CD4-positive, alpha-beta T cell (primary cell): Measurements from ENCODE around the gene RBM8A. TPM values are rescaled to one million over a fixed set of nuclear protein-coding genes. Genes with fewer than 3 reads are reported as not detected.
A peak's percentile ranks its signal among the peaks of the same experiment; 100 is the strongest.

ENCODE experiments used
- ATAC-seq: fragments of 200-7000 bp; cut with Tn5 transposase; one replicate; pipeline ENCODE4 v1.10.0; 2022; ENCODE audit warnings: mild to moderate bottlenecking; ENCODE audit not compliant: poor library complexity
- CTCF ChIA-PET: fragments of 350-600 bp; sonication (Branson Sonifier 250); formaldehyde crosslinking; loops from one replicate; lab custom pipeline; 2021; ENCODE audit warnings: antibody characterized with exemption, inconsistent platforms; lab: Charles Lee
- POLR2A ChIA-PET: fragments of 350-600 bp; sonication (Branson Sonifier 250); formaldehyde crosslinking; loops from one replicate; lab custom pipeline; 2021; ENCODE audit warnings: antibody characterized with exemption, inconsistent platforms; lab: Charles Lee
- DNase-seq, 14 experiments: peaks; one replicate each; pipeline ENCODE4 v3.0.0-alpha.2; 2013 to 2020; ENCODE audit warnings: mixed read lengths in 2 of 14
- H3K27ac ChIP-seq, 2 donors: one replicate each; pipeline versions ENCODE4 v1.5.1 to v1.7.0; 2013; ENCODE audit warnings: low read length in 2 of 2, low read depth in 1 of 2, mild to moderate bottlenecking in 1 of 2
- H3K27me3 ChIP-seq, 2 experiments: 1 replicate in 1 of 2; 2 replicates in 1 of 2; pipeline versions ENCODE4 v1.6.1 to v1.7.0; 2013; ENCODE audit warnings: low read length in 2 of 2, control low read depth in 1 of 2, mild to moderate bottlenecking in 1 of 2, moderate library complexity in 1 of 2; ENCODE audit not compliant: insufficient read depth in 2 of 2, control insufficient read depth in 1 of 2
- H3K36me3 ChIP-seq: one replicate; pipeline ENCODE4 v1.6.1; 2013; ENCODE audit warnings: low read length, control low read depth; ENCODE audit not compliant: insufficient read depth
- H3K4me1 ChIP-seq: one replicate; pipeline ENCODE4 v1.6.1; 2013; ENCODE audit warnings: low read length, control low read depth; ENCODE audit not compliant: insufficient read depth
- H3K4me3 ChIP-seq: one replicate; pipeline ENCODE4 v1.5.1; 2013; ENCODE audit warnings: mild to moderate bottlenecking, low read length, moderate library complexity
- H3K9me3 ChIP-seq, 2 experiments: 1 replicate in 1 of 2; 2 replicates in 1 of 2; pipeline versions ENCODE4 v1.6.1 to v1.7.0; 2013; ENCODE audit warnings: low read length in 2 of 2, mild to moderate bottlenecking in 2 of 2, control low read depth in 1 of 2, moderate library complexity in 1 of 2; ENCODE audit not compliant: control insufficient read depth in 1 of 2, insufficient read depth in 1 of 2
- H3K27ac Mint-ChIP-seq: one replicate; pipeline ENCODE4 v1.8.0; 2020; ENCODE audit warnings: mixed read lengths
- H3K27me3 Mint-ChIP-seq: one replicate; pipeline ENCODE4 v1.8.0; 2021; ENCODE audit warnings: mixed read lengths
- H3K36me3 Mint-ChIP-seq: one replicate; pipeline ENCODE4 v1.8.0; 2021; ENCODE audit warnings: low read depth, mixed read lengths
- H3K4me1 Mint-ChIP-seq: one replicate; pipeline ENCODE4 v1.8.0; 2021; ENCODE audit warnings: low read depth, mixed read lengths
- H3K4me3 Mint-ChIP-seq: one replicate; pipeline ENCODE4 v1.8.0; 2020; ENCODE audit warnings: mild to moderate bottlenecking, mixed read lengths
- H3K9me3 Mint-ChIP-seq: one replicate; pipeline ENCODE4 v1.8.0; 2020; ENCODE audit warnings: mixed read lengths
- CTCF ChIP-seq: fragments of 200-600 bp; IDR thresholded peaks from one replicate; pipeline ENCODE4 v1.8.0; 2022; ENCODE audit warnings: antibody characterized with exemption, mild to moderate bottlenecking
- intact Hi-C, 2 experiments: fragments of 100-400 bp; cut with DNase I in 1 of 2; cut with micrococcal nuclease in 1 of 2; formaldehyde crosslinking; loops; one replicate each; pipeline versions ENCODE4 v1.15.1 to v1.9.0; 2023 to 2025; cut with DNase I, micrococcal nuclease
- total RNA-seq, 174 experiments: library from RNA in 2 of 174; stranded (reverse) in 2 of 174; gene quantifications; one replicate each; pipeline ENCODE4 v1.2.3 and lab custom pipeline; 2021 to 2026

The RBM8A gene
- total RNA-seq, 2 experiments from 2014 or later, result 126 to 134 TPM

DNA sequence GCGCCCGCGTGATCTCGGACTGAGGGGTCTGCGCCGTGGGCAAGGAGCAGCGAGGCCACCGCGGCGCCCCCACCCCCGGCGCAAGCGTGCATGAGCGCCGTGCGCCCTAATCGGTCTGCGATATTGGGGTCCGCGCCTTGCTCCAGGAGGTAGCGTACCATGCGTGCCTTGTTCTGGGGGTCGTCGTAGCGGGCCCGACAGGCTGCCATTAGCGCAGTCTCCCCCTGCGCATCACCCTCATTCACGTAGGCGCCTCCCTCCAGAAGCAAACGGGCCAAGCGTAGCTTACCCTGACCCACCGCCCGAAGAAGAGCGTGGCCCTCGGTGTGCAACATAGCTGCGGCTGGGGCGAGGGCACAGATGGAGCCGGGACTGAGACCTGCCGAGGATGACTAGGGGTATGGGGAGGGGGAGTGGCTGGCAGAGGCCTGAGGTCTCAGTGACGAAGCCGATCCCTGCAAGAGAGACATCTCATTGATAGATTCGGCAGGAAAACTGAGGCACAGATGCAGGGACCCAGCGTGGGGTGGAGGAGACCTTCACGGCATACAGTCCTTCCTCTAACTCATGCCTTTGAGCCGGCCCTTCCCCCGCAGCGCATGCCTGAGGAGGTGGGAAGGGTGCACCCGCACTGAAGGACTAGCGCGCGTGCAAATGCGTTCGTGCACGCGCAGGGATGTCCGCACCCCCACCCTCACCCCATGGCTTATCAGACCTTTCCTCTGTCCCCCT is 34.3 kb upstream of the RBM8A start:
- Mint-ChIP-seq H3K27ac (peak overlapping the region; percentile 94), H3K4me1 (peaks cover 67% of the 10 kb centered on the region), H3K27me3 (no peaks in the 10 kb centered on the region), H3K9me3 (no peaks in the 10 kb centered on the region), H3K36me3 (peaks cover 14% of the 10 kb centered on the region), H3K4me3 (peak overlapping the region; percentile 95)
- Histone ChIP-seq H3K9me3 (no peaks in the 10 kb centered on the region), H3K4me3 (peak overlapping the region; percentile 72), H3K27ac (no peak overlapping the region), H3K27me3 (no peaks in the 10 kb centered on the region), H3K36me3 (no peaks in the 10 kb centered on the region), H3K4me1 (peaks cover 63% of the 10 kb centered on the region)
- TF ChIP-seq CTCF, result no peak
- ATAC-seq (no peak), DNase-seq (peak in 10 of 14 experiments; percentile 20 to 71 (median 38))
- CTCF ChIA-PET, result interaction anchor here (1.8 kb wide), 1 partner anchor 16 kb away, joined by 5 read pairs; no protein-coding TSS in a partner anchor
- POLR2A ChIA-PET, result interaction anchor here (0.9 to 6.2 kb wide), 9 partner anchors 18 to 116 kb away, joined by 3 to 154 read pairs (median 44); partner anchors contain the start of genes NUDT17, PEX11B, PIAS3 and RBM8A
- intact Hi-C loops, result loop anchor here in 1 of 2 experiments (5.0 kb wide), 1 partner anchor 36 kb away; the partner anchor contains the start of gene TXNIP

- Mint-ChIP-seq H3K36me3 (peaks cover 14% of the 10 kb centered on the region), H3K27ac (peak overlapping the region; percentile 87), H3K27me3 (no peaks in the 10 kb centered on the region), H3K4me3 (peak overlapping the region; percentile 95), H3K4me1 (peaks cover 72% of the 10 kb centered on the region), H3K9me3 (no peaks in the 10 kb centered on the region)
- H3K36me3 ChIP-seq, result no peaks in the 10 kb centered on the region
- POLR2A ChIA-PET, result interaction anchor here (0.9 to 8.8 kb wide), 7 partner anchors 27 to 102 kb away, joined by 3 to 213 read pairs (median 44); partner anchors contain the start of genes PEX11B, PIAS3 and RBM8A
- TF ChIP-seq CTCF, result no peak
- peaks cover 62% of the 10 kb centered on the region for H3K4me1 ChIP-seq
- intact Hi-C loops, result loop anchor here in 1 of 2 experiments (5.0 kb wide), 1 partner anchor 36 kb away; the partner anchor contains the start of gene TXNIP
- H3K9me3 ChIP-seq, result no peaks in the 10 kb centered on the region
- H3K4me3 ChIP-seq, result peak overlapping the region; percentile 72
- ATAC-seq (no peak), DNase-seq (peak in 2 of 14 experiments; percentile 30 to 40)
- peak overlapping the region; percentile 25 to 63 for H3K27ac ChIP-seq
- H3K27me3 ChIP-seq, result no peaks in the 10 kb centered on the region
- CTCF ChIA-PET, result interaction anchor here (1.1 to 1.8 kb wide), 2 partner anchors 16 to 34 kb away, joined by 5 to 7 read pairs; partner anchors contain the start of gene RBM8A
These were observed 33.8 kb upstream of the RBM8A start for GRCh38 chr1:145961109-145961424.

GRCh38 chr1:145960468-145961108 is 33.3 kb upstream of the RBM8A start:
- intact Hi-C loops, result loop anchor here in 1 of 2 experiments (5.0 kb wide), 1 partner anchor 37 kb away; the partner anchor contains the start of gene TXNIP
- Histone ChIP-seq H3K4me3 (peak overlapping the region; percentile 72), H3K27ac (peak overlapping the region; percentile 25 to 63), H3K9me3 (no peaks in the 10 kb centered on the region), H3K36me3 (no peaks in the 10 kb centered on the region), H3K4me1 (peaks cover 65% of the 10 kb centered on the region), H3K27me3 (no peaks in the 10 kb centered on the region)
- ChIA-PET CTCF (interaction anchor here (1.1 kb wide), 1 partner anchor 34 kb away, joined by 7 read pairs; the partner anchor contains the start of gene RBM8A), POLR2A (interaction anchor here (0.7 to 8.8 kb wide), 5 partner anchors 19 to 43 kb away, joined by 3 to 213 read pairs (median 4); partner anchors contain the start of genes PEX11B and RBM8A)
- Mint-ChIP-seq H3K27me3 (no peaks in the 10 kb centered on the region), H3K27ac (peak overlapping the region; percentile 87), H3K9me3 (no peaks in the 10 kb centered on the region), H3K4me1 (peaks cover 77% of the 10 kb centered on the region), H3K36me3 (peaks cover 14% of the 10 kb centered on the region), H3K4me3 (peak overlapping the region; percentile 95)
- no peak for TF ChIP-seq CTCF
- no peak for ATAC-seq
- DNase-seq, result peak in 11 of 14 experiments; percentile 30 to 71 (median 51)
